ENCODE results near the gene SMAD1.

Gene SMAD1

DNA sequence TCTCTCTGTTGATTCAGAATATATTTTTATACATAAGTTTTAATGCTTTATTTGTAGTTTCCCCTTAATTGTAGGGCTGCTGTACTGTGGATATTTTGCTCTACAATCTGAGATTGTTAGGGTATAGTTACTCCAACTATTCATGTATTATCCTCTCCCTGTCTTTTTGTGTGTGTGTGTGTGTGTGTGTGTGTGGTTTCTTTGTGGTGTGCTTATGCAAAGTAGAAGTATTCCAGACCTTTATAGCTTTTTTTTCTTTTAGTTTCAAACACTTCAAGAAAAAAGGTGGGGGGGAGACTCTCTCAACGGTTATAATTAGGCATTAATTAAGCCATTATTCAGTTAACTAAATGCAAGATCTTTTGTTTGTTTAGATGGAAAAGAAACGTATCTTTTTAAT is 6.7 kb downstream of the SMAD1 start:
- Histone ChIP-seq H3K4me2 (ENCODE audit: low read depth, low read length) (peak overlapping the region; percentile 65), H3K9ac (ENCODE audit: low read length) (peak overlapping the region; percentile 20; the same call in 1 of the 2 replicates), H3K27me3 (replicated peaks; ENCODE audit: insufficient read depth, low read length) (peaks cover 39% of the 10 kb centered on the region), H3K9me2 (replicated peaks; ENCODE audit: insufficient read depth, low read length) (no peaks in the 10 kb centered on the region), H3K36me3 (replicated peaks; ENCODE audit: insufficient read depth, low read length) (no peaks in the 10 kb centered on the region), H3K9me3 (replicated peaks; ENCODE audit: insufficient read depth, low read length) (no peaks in the 10 kb centered on the region), H3K4me1 (ENCODE audit: low read length) (peaks cover 35% of the 10 kb centered on the region), H3K27ac (ENCODE audit: low read length) (peak overlapping the region; percentile 55; the same call in 1 of the 2 replicates), H3K4me3 (ENCODE audit: low read length) (no peak overlapping the region), H4K20me1 (ENCODE audit: insufficient read depth, low read length) (no peaks in the 10 kb centered on the region), H3K79me2 (ENCODE audit: low read length) (peaks cover 71% of the 10 kb centered on the region), H3F3A (ENCODE audit: insufficient read depth, low read length) (peaks cover 15% of the 10 kb centered on the region), H2AFZ (ENCODE audit: low read length) (no peak overlapping the region)
- no peak for TF ChIP-seq CTCF (IDR thresholded peaks at IDR 0.05; ENCODE audit: low read length)
- TF ChIP-seq EZH2 (optimal IDR thresholded peaks at IDR 0.05; ENCODE audit: low read depth, low read length), result no peak
- no peak for TF ChIP-seq EZH2phosphoT487 (IDR thresholded peaks at IDR 0.05; ENCODE audit: low read length)
- peak; percentile 51 for DNase-seq

- peaks cover 63% of the 10 kb centered on the region for H3K79me2 ChIP-seq (ENCODE audit: low read length)
- no peak overlapping the region for H2AFZ ChIP-seq (ENCODE audit: low read length)
Observed at GRCh38 chr4:145489556-145489955, 7.9 kb downstream of the SMAD1 start.

DNA sequence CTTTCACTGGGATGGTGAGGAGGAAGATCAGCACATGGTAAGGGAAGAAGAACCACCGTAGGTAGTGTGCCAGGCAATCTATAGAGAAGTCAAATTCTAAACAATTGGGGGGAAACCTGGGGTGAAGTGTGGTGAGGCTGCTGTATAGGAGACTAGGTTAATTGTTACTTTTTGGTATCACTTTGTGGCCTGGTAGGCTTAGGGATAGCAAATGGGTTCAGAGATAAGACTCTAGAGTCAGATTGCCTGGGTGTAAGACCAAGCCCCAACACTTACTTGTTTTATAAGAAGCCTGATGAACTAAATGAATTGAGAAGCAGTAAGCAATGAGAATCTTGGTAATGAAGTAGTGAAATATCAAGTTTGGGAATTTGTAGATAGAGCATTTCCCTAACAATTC is 8.7 kb downstream of the SMAD1 start:
- Histone ChIP-seq H3K4me2 (ENCODE audit: low read depth, low read length) (no peak overlapping the region), H3K79me2 (ENCODE audit: low read length) (peaks cover 55% of the 10 kb centered on the region), H3K4me1 (ENCODE audit: low read length) (peaks cover 31% of the 10 kb centered on the region)

More at GRCh38 chr4:145489556-145489955, 7.9 kb downstream of the SMAD1 start:
- DNase-seq, result no peak
- Histone ChIP-seq H3K4me2 (ENCODE audit: low read depth, low read length) (no peak overlapping the region), H3K9ac (ENCODE audit: low read length) (no peak overlapping the region), H3K27ac (ENCODE audit: low read length) (no peak overlapping the region), H3K27me3 (replicated peaks; ENCODE audit: insufficient read depth, low read length) (peaks cover 28% of the 10 kb centered on the region), H3K4me3 (ENCODE audit: low read length) (no peak overlapping the region), H3K4me1 (ENCODE audit: low read length) (peaks cover 31% of the 10 kb centered on the region), H4K20me1 (ENCODE audit: insufficient read depth, low read length) (no peaks in the 10 kb centered on the region), H3K36me3 (replicated peaks; ENCODE audit: insufficient read depth, low read length) (no peaks in the 10 kb centered on the region), H3F3A (ENCODE audit: insufficient read depth, low read length) (peaks cover 15% of the 10 kb centered on the region), H3K9me3 (replicated peaks; ENCODE audit: insufficient read depth, low read length) (no peaks in the 10 kb centered on the region), H3K9me2 (replicated peaks; ENCODE audit: insufficient read depth, low read length) (no peaks in the 10 kb centered on the region)
- TF ChIP-seq CTCF (IDR thresholded peaks at IDR 0.05; ENCODE audit: low read length) (no peak), EZH2 (optimal IDR thresholded peaks at IDR 0.05; ENCODE audit: low read depth, low read length) (no peak), EZH2phosphoT487 (IDR thresholded peaks at IDR 0.05; ENCODE audit: low read length) (no peak)

More for the DNA sequence above, 8.7 kb downstream of the SMAD1 start:
- no peak for DNase-seq
- Histone ChIP-seq H3K27me3 (replicated peaks; ENCODE audit: insufficient read depth, low read length) (peaks cover 20% of the 10 kb centered on the region), H3K9ac (ENCODE audit: low read length) (no peak overlapping the region), H3K4me3 (ENCODE audit: low read length) (no peak overlapping the region), H3K9me3 (replicated peaks; ENCODE audit: insufficient read depth, low read length) (no peaks in the 10 kb centered on the region), H2AFZ (ENCODE audit: low read length) (no peak overlapping the region), H3K36me3 (replicated peaks; ENCODE audit: insufficient read depth, low read length) (no peaks in the 10 kb centered on the region), H3F3A (ENCODE audit: insufficient read depth, low read length) (peaks cover 15% of the 10 kb centered on the region), H3K27ac (ENCODE audit: low read length) (no peak overlapping the region), H4K20me1 (ENCODE audit: insufficient read depth, low read length) (no peaks in the 10 kb centered on the region), H3K9me2 (replicated peaks; ENCODE audit: insufficient read depth, low read length) (no peaks in the 10 kb centered on the region)
- TF ChIP-seq EZH2phosphoT487 (IDR thresholded peaks at IDR 0.05; ENCODE audit: low read length) (no peak), CTCF (IDR thresholded peaks at IDR 0.05; ENCODE audit: low read length) (no peak), EZH2 (optimal IDR thresholded peaks at IDR 0.05; ENCODE audit: low read depth, low read length) (no peak)

Measured in MM.1S (cell line).